GM21381 (cell line): ENCODE results near the gene IL1RN.
A peak's percentile ranks its signal among the peaks of the same experiment; 100 is the strongest.

Experiments
- ATAC-seq: cut with Tn5 transposase; IDR thresholded peaks from one replicate; pipeline ENCODE4 v1.9.1; 2021; ENCODE audit warnings: mild to moderate bottlenecking, moderate library complexity; ENCODE audit not compliant: unreplicated experiment

IL1RN gene

DNA sequence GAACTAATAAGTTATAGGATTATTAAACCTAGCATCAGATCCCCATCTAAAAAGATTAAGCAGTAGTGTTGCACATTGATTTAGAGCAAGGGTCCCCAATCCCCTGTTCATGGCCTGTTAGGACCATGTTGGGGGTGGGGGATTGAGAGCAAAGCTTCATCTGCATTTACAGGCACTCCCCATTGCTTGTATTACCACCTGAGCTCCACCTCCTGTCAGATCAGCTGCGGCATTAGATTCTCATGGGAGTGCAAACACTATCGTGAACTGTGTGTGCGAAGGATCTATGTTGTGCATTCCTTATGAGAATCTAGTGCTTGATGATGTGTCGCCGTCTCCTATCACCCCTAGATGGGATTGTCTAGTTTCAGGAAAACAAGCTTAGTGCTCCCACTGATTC, 27.9 kb downstream of the IL1RN start:
- no peak for ATAC-seq

DNA sequence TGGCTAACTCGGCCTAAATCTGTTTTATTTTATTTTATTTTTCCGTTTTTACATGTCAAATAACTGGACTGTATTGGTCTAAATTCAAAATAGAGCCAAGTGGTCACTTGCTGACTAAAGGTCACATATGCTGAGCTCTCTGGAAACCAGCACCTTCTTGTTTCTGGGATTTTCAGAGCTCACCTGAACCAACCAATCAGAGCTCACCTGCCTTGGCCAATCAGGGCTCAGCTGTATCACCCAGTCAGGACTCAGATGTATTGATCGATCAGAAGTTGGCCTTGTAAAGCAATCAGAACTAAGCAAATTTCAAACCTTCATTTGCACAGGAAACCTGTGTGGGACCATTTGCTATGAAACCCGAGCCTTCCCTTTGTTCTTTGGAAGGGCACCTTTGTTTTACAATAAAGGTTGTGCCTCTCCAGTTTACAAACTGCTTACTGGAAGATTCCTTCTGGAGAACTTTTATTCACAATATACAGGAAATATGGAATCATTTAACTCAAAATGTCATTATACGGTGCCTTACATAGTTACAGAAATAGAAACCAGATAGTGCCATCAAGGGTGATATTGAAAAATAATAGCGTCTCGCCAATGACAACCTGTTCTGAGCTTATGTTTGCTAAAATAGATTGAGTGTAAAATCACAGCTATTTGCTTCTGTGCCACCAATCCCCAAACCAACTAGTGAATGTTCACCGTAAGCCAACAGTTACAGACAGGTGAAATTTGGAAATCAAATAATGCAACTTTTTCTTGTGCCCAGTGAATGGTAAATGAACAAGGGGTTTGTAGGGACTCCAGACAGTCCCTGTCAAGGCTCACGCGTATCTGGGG, 29.1 kb downstream of the IL1RN start:
- no peak for ATAC-seq

DNA sequence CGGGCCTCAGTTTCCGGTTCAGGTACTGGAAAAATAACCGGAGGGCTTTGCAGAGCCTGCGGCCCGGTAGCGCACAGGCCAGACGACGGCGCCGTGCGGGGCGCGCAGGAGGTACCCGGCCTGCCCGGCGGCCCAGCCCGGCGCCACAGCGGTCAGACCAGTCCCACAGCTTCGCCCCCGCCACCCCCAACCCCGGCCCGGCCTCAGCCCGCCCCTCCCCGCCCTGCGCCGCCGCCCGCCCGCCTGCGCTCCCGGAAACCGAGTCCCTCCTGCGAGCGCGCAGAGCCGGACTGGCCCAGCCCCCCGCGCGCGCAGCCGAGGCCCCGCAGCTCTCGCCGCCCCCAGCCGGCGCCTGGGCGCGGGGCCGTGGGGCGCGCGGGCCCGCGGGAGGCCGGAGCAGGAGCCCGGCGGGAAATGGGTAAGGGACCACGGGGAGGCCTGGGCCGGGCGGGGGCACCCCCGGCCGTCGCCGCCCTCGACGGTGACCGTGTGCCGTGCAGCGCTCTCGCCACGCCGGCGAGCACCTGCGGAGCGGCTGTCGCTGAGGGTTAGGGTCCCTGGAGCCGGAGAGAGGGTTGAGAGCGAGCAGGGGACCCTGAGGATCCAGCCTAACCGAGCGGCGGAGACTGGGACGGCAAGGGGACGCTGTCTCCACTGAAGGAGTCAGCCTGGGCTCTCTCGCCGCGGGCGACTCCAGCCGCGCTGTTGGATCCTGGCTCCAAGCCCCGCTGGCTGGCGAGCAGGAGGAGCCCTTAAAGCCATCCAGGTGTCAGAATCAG, 29.9 kb downstream of the IL1RN start:
- peak; percentile 58 for ATAC-seq

DNA sequence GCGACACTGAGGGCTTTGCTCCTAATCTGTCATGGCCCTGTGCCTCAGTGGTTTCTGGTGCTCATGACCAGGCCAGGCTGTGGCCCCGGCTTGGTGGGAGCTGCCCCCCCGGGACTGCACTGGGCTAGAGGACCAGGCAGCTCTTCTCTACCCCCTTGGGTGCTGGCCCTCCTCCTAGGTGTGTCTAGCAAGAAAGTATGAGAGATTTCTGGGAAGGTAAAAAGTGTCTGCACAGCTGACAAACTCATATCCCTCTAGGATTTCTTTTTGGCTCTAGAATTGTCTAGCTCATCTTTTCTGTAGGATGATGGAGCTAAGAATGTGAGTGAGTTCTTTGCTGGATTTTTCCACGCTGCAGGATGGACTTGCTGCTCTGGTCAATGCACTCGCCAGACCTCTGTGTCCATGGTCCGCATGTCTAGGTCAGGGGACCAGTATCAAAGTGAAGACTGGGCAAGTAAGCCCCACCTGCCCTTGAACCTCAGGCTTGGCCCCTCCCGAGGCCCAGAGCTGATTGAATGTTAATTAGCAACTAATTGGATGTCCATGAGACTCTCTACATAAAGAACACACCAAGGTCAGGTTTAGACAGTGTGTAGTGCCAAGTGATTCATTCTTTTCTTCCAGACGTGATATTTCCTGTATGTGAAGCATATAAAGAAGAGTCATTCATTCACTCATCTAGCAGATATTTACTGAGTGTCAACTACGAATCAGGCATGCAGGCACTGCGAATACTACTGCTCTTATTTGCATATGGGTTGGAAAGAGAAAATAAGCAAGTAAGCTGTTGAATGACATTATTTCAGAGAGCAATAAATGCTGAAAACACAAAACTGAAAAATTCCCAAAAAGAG, 30.7 kb downstream of the IL1RN start:
- ATAC-seq: no peak

DNA sequence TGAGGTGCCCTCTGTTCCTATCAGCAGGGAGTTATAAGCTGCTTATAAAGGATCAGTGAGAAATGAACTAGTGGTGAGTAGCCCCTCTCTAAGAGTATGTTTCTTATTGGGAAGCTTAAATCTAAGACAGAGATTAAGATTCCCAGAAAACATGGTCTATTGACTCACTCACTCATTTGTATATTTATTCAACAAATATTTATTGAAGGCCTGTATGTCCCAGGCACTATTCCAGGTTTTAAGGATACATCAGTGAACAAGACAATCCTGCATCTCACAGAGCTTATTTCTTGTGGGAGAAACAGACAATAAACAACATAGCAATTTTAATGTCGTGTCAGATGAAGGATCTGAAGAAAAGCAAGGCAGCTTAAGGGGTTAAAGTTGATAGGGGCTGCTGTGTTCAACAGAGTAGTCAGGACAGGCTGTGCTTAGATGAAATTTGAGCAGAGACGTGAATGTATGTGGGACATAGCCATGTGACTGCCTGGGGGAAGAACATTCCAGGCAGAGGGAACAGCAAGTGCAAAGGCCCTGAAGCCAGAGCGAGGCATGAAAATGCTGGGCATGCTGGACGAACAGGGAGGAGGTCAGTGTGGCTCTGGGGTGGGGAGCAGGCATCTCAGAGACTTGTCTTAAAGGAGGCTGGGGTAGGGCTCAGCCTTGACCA, 31.6 kb downstream of the IL1RN start:
- ATAC-seq: no peak

DNA sequence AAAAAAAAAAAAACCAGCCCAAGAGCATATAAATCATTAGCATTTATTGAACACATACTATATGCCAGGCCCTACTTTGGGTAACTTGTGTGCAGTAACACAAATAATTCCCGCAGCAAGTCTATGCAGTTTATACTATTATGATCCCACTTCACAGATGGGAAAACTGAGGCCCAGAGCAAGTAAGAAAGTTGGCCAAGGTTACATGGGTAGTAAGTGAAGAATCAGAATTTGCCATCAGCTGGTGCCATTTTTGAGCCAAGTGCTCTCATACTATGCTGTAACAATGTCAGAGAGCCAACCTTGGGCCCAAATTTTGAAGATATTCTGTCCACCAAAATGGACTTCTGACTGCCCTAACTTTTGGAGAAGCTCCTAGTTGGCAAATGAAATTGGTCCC, 32.9 kb downstream of the IL1RN start:
- ATAC-seq: no peak

DNA sequence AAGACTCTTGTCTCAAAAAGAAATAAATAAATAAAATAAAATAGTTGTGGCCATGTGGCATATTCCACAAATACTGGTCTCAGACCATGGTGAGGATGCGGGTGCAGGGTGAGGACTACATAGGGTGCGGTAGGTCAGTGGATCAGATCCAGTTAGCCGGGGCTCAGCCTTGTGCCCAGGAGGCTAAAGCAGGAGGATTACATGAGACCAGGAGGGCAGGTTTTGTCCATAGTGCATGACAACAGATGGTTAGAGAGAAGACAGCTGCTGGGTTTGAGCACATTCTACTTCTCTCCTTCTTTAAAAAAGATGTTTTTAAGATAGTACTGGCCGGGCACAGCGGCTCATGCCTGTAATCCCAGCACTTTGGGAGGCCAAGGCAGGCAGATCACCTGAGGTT, 33.6 kb downstream of the IL1RN start:
- ATAC-seq: no peak

DNA sequence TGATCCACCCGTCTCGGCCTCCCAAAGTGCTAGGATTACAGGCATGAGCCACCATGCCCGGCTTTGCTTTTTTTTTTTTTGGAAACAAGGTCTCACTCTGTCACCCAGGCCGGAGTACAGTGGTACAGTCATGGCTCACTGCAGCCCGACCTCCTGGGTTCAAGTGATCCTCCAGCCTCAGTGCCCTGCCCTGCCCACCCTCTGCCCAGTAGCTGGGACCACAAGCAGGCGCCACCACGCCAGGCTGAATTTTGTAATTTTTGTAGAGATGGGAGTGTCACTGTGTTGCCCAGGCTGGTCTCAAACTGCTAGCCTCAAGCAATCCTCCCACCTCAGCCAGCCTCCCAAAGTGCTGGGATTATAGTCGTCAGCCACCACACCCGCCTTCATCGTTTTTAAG, 34.8 kb downstream of the IL1RN start:
- ATAC-seq: no peak

DNA sequence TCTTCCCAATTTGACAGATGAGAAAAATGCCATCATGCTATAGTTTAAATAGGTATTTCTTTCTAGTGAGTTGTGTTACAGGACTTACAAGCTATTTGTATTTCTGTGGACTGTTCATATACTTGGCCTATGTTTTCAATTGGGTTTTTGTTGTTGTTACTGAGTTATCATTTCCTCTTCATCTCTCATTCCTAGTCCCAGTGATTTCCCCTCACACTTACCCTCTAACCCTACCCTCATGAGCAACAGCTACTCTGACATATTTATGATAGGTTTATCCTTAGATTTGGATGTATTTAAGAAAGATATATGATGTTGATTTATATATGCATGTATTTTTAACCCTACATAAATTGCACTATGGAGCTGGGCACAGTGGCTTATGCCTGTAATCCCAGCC, 35.5 kb downstream of the IL1RN start:
- ATAC-seq: no peak

DNA sequence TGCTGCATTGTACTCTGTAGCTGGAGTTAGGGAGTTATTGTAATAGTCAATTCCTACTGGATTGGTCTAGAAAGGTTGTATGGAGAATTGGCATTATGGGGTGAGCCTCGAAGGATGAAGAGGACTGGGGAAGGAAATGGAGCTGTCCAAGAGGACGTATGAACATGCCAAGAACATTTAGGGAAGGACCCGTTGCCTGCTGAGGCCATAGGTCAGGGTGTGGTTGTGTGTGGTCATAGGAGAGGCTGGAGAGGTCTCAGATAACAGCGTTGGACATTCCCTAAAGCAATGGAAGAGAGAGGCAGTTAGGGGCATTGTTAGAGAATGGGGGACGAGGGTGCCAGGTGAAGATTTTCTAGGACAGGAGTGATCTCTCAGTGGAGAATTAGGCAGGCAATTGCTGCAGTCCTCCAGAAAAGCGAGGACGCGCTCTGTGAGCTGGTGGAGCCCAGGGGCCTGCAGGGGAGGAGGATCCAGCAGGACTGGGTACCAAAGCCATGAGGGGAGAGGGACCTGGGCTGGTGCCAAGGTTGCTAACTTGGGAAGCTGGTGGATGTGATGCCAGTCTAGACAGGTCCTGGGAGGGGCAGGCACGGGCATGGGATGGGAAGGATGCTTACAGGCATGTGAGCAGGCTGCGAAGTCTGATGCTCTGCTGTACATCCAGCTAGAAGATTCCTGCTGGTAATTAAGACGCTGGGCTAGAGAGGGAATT, 37.0 kb downstream of the IL1RN start:
- no peak for ATAC-seq

DNA sequence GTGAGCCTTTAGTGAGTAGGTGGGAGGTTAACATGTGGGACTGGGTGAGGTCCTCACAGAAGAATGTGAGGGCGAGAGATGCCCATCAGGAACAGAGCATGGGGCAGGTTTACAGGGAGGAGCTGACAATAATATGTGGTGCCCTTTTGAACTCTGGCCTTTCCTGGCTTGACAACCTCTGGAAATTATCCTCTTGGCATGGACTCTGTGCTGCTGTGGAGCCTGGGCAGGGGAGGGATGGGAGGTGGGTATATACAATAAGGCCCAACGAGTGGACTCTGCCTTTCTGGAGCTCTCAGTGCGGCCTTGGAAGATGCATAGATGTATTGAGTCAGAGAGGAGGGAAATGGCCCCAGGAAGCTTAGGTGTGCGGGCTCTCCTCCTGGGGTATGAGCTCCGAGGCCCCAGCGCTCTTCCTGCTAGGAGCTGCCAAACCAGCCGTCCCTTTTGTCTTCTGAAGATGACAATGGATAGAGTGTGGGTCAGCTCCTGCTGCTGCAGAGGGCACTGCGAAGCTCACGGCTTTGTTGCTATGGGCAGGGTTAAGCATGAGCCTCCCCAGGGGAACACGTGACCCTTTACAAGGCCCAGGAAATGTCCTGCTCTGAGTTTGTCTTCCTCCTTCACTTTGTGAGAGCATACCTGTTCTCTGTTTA, 37.7 kb downstream of the IL1RN start:
- no peak for ATAC-seq

DNA sequence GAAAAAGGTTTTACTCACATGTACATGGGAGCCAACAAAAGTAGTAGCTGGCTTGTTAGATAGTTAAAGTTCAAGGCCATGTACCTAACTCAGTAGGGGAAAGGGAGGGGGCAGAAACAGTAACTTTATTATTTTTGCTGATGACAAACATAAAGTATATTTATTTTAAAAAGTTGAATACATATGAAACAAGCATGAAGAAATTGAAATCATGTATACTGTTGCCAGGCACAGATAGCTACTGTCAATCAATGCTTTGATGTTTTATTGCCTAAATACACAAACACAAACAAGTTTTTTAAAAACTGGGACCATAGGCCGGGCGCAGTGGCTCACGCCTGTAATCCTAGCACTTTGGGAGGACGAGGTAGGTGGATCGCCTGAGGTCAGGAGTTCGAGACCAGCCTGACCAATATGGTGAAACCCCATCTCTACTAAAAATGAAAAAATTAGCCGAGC, 38.8 kb downstream of the IL1RN start:
- no peak for ATAC-seq

DNA sequence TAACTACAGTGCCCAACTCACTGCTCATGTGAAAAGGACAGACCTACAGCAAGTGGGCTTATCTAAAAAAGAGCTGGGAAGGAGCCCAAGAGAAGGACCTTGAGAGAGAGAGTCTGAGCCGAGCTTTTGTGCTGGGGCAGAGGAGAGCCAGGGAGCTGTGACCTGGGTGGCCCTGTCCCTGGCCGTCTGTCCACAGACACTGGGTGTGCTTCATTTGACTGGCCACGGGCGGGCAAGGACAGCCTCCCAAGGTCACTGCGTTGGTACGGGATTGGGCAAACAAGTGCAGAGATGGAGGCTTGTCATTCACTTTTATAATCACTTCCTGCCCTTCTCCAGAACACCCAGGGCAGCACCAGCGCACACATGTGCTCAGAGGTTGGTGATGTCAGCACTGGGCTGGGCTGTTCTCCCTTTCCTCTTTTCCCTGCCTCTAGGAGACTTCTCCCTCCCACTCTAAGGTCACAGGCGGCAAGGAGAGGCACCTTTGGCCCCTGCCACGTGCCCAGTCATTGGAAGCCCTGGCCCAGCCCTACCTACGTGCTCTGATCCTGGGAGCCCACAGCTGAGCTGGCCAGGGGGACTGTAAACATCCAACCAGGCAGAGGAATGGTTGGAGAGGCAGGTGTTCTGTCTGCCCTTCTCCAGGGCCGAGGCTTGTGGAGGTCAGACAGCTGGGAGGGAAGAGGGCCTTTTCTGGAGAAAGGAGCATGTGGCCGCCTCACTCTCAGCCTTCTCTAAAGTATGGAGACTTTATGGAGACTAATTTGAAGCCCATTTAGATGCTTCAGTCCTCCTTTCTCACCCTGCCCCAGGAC, 39.9 kb downstream of the IL1RN start:
- no peak for ATAC-seq

DNA sequence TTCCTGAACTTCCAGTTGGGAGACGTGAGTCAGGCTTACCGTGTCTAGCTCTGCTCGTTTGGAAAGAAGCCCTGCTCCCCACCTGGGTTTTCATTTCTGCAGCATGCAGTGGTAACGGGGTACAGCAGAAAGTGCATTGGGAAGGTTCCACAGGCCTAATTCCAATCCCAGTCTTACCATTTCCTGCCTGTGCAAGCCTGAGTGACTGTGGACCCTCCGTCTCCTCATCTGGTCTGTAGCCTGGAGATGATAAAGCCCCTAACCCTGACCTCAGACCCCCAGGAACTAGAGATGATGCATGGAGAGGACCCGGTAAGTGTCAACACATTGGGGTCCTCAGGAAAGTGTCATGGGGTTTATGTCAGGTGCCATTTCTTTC, 40.6 kb downstream of the IL1RN start:
- ATAC-seq: no peak

DNA sequence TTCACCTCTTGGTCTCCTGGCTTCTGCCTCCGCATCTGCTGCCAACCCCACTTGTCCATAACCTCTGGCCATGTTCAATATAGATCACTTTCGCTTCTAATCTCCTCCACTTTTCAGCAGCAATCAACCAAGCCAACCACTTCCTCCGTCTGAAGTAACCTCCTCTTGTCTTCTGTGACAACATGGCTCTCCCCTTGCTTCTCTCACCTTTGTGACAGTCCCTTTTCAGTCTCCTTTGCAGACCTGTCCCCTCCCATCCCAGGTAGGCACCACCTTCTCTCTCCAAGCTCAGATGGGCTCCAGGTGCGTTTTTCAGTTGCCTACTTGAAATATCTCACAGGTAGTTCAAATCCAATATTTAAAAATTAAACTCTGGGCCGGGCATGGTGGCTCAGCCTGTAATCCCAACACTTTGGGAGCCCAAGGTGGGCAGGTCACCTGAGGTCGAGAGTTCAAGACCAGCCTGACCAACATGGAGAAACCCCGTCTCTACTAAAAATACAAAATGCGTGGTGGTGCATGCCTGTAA, 41.7 kb downstream of the IL1RN start:
- ATAC-seq: no peak

DNA sequence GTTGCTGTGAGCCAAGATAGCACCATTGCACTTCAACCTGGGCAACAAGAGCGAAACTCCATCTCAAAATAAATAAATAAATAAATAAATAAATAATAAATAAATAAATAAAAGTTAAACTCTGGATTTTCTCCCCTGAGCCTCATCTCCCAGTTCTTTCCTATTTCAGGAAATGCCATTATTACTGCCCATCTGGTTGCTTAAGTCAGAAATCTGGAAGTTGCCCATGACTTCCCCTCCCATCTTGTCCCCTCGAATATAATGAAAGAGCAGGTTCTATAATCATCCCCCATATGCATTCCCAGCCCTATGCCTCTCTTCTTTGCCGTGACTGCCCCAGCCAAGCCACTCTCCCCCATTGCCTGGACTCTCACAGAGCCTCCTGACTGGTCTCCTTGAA, 42.2 kb downstream of the IL1RN start:
- ATAC-seq: no peak

DNA sequence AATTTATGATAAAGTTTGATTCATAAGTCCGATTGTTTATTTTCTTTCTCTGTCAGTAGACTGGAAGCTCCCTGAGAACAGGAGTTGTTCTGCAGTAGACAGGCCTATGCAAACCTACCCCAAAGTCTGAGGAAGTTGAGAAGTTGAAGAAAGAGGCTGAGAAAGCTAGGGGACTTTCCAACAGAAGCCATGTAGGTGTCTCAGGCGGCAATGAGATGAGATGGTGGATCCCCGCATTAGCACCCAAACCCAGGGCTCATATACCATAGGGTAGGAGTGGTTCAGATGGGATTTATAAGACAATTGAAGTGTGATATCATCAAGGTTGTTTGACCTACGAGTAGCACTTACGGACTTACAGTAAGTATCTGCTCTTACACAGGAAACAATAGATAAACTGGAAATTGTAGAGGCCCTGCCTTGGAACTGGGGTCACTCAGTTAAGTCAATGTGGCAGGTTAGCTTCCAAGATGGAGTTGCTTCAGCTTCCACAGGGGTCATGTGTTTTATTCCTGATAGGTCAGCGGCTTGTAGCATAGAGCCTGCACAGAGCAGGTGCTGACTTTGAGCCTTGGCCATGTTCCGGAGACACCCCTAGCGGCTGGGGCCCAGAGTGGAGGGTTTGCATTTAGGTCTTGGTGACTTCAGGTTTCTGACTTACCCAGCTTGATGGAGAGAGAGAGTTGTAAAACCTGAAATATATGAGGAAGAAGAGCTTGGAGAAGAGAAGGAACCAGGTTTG, 44.1 kb downstream of the IL1RN start:
- no peak for ATAC-seq
